Measurements from ENCODE around the gene CARD9.

The CARD9 gene

DNA sequence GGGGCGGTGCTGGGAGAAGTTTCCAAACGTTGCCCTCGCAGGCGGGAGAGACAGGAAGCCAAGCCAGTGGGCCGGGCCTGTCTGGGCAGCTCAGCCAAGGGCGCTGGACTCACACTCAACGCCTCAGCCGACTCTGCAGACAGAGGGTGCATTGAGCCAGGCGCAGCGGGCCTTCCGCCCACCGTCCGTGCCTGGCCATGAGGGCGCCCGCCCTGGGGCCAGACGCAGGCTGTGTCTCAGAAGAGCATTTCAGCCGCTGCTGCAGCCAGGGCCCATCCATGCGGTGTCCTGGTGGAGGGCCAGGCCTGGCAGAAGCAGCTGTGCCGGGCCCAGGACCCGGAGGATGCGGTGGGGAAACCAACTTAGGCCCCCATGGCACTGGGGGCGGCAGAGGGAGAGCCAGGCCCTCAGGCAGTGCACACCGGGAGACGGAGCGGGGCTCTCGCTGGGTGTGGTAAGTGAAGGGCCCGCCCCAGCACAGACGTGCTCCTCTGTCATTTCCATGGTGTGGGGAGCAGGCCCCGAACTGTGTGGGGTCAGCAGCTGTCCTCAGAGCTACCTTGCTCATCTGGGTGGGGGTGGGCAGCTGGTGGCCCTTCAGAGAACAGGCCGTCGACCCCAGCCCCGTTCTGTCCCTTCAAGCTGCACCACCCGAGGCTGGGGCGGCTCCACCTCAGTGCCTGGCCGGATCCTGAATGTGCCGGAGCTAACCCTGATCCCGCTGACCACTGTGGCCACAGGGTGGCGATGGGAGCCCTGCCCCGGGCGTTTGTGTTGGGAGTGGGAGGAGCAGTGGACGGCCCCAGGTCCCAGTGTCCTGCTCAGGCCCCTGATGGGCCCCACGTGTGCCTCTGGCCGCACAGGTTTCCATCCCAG is 27.9 kb downstream of the CARD9 start:
- TF ChIP-seq, protein P1, sequence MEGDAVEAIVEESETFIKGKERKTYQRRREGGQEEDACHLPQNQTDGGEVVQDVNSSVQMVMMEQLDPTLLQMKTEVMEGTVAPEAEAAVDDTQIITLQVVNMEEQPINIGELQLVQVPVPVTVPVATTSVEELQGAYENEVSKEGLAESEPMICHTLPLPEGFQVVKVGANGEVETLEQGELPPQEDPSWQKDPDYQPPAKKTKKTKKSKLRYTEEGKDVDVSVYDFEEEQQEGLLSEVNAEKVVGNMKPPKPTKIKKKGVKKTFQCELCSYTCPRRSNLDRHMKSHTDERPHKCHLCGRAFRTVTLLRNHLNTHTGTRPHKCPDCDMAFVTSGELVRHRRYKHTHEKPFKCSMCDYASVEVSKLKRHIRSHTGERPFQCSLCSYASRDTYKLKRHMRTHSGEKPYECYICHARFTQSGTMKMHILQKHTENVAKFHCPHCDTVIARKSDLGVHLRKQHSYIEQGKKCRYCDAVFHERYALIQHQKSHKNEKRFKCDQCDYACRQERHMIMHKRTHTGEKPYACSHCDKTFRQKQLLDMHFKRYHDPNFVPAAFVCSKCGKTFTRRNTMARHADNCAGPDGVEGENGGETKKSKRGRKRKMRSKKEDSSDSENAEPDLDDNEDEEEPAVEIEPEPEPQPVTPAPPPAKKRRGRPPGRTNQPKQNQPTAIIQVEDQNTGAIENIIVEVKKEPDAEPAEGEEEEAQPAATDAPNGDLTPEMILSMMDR (IDR thresholded peaks at IDR 0.05; ENCODE audit: low read depth, low read length) = no peak
- H3K4me3 ChIP-seq (ENCODE audit: low read depth, low read length) = no peak overlapping the region

DNA sequence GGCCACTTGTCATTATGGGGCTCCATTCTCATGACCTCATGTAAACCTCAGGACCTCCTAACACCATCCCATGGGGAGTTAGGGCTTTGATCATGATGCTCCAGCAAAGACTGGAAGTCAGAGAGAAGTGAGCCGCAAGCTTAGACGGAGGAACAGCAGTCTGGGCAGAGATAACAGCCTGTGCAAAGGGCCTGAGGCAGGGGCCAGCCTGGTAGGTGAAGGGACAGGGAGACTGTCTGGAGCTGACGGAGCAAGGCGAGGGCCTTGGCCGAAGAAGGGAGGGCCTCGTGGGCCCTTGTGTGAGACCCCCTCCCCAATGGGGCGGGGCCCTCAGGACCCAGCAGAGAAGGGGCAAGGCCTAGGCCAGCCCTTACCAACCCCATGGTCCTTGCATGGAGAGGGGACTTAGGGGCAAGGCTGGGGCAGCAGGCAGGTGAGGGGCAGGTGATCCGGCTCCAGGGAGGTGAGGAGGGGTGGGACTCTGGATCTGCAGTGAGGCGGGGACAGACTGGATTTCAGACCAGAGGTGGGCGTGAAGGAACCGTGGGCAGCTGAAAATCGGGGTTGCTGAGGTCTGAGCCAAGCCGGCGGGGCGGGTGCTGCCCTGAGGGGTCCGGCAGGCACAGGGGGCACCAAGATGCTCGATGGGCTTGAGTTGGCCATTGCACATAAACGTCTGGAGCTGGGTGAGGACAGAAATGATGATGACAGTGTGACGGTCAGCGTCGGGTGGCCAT is 28.8 kb downstream of the CARD9 start:
- TF ChIP-seq, protein P1 (IDR thresholded peaks at IDR 0.05; ENCODE audit: low read depth, low read length) = no peak
- no peak overlapping the region for H3K4me3 ChIP-seq (ENCODE audit: low read depth, low read length)

DNA sequence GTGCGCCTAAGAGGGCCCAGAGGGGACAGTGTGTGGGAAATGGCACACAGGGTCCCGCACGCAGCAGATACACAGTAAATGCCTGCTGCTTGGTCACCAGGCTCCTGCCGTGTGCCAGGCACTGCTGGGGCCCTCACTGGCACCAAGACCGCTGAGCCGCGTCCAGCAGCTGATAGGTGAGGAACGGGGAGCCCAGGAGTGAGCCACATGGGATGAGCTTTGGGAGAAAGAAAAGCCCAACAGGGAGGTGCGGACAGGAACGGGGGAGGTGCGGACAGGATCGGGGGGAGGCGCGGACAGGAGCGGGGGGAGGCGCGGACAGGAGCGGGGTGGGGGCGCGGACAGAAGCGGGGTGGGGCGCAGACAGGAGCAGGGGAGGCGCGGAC is 29.6 kb downstream of the CARD9 start:
- H3K4me3 ChIP-seq (ENCODE audit: low read depth, low read length) = no peak overlapping the region
- TF ChIP-seq, protein P1 (IDR thresholded peaks at IDR 0.05; ENCODE audit: low read depth, low read length) = no peak

DNA sequence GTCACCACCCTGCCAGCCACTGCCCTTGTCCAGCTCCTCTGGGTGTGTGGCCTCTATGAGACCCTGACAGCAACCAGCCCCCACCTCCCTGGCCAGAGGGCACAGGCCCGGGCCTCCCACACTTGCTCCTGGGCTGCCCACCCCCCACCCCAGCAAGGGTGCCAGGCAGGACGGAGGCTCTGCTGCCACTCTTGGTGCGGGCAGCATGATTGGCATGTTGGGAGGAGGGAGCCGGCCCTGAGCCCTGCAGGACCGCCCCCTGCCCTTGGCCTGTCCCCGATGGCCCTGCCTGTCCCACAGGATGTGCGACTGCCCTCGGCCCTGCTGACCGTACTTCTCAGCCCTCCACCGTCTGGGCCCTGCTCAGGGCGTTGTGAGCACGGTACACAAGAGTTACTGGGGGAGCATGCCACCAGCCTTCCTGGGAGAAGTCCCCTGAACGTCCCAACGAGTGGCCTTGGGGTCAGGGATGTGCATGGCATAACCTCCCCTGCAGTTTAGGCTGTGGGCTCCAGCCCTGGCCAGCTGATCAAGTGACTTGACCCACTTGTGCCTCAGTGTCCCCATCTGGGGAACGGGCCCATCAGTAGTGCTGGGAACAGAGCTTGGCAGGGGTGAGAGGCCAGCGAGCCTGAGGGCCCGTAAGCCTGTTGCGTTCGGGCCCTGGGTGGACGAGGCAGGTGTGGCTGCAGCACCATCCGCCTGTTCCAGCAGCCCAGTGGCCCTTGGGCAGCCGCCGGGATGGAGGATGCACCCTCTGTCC is 30.2 kb downstream of the CARD9 start:
- TF ChIP-seq, protein P1 (IDR thresholded peaks at IDR 0.05; ENCODE audit: low read depth, low read length) = no peak
- no peak overlapping the region for H3K4me3 ChIP-seq (ENCODE audit: low read depth, low read length)

DNA sequence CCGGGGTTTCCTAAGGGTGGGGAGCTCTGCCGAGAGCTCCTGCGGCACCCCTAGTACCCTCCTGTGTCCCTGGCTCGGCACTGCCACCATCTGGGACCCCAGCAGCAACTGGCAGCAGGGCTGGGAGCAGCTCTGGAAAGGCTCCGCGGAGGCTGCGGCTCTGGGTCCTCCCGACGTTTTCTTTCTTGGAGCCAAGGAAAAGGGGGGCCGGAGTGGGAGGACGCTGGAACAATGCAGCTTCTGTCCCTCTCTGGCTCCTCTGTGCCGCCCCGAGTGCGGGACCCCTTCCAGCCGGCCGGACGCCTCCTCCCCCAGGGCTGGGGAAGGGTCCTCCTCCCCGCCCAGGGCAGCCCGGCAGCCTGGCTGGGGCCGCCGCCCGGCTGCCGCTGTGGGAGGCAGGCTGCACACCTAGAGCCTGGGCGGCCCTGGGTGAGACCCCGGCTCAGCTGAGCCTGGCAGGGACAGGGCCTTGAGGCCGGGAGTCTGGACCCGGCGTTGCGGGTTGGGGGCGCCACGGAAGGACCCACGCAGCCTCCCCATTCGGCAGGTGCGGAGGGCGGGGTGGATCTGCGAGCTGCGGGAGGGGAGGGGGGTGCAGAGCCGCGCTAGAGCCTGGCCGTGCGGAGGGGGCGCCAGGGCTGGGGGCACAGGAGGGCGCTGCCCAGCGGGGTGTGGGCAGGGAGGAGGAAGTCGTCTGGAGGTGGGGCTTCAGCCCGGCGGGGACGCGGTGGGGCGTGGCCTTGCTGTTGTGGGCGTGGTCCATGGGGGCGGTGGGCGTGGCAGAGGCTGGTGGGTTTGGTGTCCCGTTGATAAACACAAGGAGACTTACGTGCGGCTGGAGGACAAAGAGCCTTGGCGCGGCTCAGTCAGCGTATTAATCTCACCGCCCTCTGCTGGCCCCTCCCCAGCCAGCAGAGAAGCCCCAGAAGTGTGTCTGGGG is 31.0 kb downstream of the CARD9 start:
- TF ChIP-seq, protein P1 (IDR thresholded peaks at IDR 0.05; ENCODE audit: low read depth, low read length) = no peak
- no peak overlapping the region for H3K4me3 ChIP-seq (ENCODE audit: low read depth, low read length)

DNA sequence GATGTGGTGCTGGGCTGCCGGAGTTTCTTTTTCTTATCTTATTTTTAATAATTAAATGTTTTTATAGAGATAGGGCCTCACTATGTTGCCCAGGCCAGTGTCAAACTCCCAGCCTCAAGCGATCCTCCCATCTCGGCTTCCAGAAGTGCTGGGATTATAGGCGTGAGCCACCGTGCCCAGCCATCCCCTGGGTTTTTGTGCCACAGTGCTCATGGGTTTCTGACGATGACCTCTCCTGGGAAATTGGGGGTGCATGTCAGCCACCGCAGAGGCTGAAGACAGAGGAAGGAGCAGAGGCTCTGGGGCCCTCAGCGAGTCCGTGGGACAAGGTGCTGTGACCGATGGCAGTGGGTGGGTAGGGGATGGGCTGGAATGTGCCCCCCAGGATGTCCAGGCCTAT is 31.7 kb downstream of the CARD9 start:
- TF ChIP-seq, protein P1 (IDR thresholded peaks at IDR 0.05; ENCODE audit: low read depth, low read length) = no peak
- no peak overlapping the region for H3K4me3 ChIP-seq (ENCODE audit: low read depth, low read length)

Measured in WI38 (cell line).